ENCODE data around the gene TACC3. TPM values are rescaled to one million over a fixed set of nuclear protein-coding genes. Genes with fewer than 3 reads are reported as not detected.

Gene TACC3
- total RNA-seq, 4 donors from 2014 or later = 8.6 to 15.0 (median 11.9) TPM

DNA sequence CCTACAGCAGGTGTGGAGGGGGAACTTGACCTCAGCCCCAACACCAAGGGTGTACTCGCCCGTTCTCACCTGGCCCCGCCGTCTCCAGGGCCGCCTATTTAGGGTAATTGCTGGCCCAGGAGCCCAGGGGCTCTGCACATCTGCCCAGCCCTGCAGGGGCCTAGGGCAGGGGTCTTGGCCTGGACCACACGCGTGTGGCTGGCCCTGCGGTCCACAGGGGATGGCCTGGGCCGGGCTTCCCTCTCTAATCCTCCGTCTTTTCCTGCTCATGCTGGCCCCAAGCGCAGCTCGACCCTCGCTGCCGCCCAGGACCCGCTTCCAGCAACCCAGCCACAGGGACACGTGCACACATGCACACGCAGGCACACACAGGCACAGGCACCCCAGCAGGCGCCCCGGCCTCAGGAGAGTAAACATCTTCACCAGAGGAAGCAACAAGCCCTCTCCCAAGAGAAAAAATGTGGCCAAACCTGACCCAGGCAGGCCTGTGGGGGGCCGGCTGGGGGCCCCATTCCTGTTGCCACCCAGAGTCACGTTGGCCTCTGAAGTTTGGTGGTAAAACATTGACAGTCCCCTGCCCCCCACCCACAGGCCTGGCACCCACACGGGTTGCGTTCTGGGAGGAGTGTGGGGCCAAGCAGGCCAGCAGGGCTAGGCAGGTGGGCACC, 47.2 kb downstream of the TACC3 start:
- Histone ChIP-seq H3K9me3 (no peaks in the 10 kb centered on the region), H3K4me3 (no peak overlapping the region), H3K27me3 (peaks cover 0 to 91% of the 10 kb centered on the region in 2 donors), H3K27ac (no peak overlapping the region), H3K36me3 (no peaks in the 10 kb centered on the region), H3K4me1 (peaks cover 0 to 26% (median 15%) of the 10 kb centered on the region in 4 donors)
- WGBS, 2 donors = 65 to 71% methylated on average over 19 to 20 of the region's 23 CpGs
- DNase-seq (ENCODE audit: low spot score in 2 of 2) = no peak
- no peak for TF ChIP-seq EP300 (IDR thresholded peaks at IDR 0.05)
- TF ChIP-seq, protein P1, sequence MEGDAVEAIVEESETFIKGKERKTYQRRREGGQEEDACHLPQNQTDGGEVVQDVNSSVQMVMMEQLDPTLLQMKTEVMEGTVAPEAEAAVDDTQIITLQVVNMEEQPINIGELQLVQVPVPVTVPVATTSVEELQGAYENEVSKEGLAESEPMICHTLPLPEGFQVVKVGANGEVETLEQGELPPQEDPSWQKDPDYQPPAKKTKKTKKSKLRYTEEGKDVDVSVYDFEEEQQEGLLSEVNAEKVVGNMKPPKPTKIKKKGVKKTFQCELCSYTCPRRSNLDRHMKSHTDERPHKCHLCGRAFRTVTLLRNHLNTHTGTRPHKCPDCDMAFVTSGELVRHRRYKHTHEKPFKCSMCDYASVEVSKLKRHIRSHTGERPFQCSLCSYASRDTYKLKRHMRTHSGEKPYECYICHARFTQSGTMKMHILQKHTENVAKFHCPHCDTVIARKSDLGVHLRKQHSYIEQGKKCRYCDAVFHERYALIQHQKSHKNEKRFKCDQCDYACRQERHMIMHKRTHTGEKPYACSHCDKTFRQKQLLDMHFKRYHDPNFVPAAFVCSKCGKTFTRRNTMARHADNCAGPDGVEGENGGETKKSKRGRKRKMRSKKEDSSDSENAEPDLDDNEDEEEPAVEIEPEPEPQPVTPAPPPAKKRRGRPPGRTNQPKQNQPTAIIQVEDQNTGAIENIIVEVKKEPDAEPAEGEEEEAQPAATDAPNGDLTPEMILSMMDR (IDR thresholded peaks at IDR 0.05) = no peak
- no peak for TF ChIP-seq POLR2A (IDR thresholded peaks at IDR 0.05)

DNA sequence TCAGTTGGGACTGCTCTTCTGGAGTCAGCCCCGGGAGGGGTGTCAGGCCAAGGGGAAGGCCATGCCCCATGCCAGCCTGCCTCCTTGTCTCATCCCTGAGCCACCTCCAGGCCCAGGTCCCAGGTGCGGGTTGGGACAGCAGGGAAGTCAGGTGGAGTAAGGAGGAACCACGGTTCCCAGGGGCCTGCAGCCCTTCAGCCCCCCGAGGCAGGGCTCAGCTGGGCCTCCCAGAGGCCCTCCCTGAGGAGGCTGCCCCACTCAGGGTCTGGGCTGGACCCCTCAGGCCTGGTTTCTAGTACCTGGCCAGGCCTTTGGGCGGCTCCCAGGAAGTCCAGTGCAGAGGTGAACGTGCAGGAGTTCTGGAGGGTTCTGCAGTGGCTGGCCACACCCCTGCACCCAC, 48.4 kb downstream of the TACC3 start:
- H3K27me3 ChIP-seq = peaks cover 0 to 87% of the 10 kb centered on the region in 2 donors
- no peaks in the 10 kb centered on the region for H3K9me3 ChIP-seq
- TF ChIP-seq, protein P1 (IDR thresholded peaks at IDR 0.05) = no peak
- TF ChIP-seq EP300 (IDR thresholded peaks at IDR 0.05) (no peak), POLR2A (IDR thresholded peaks at IDR 0.05) (no peak)
- H3K4me3 ChIP-seq = no peak overlapping the region
- DNase-seq (ENCODE audit: low spot score in 2 of 2) = no peak
- H3K36me3 ChIP-seq = no peaks in the 10 kb centered on the region
- WGBS, 2 donors = 58 to 100% methylated on average over 1 to 4 of the region's 6 CpGs
- peaks cover 0 to 17% (median 9%) of the 10 kb centered on the region in 4 donors for H3K4me1 ChIP-seq
- no peak overlapping the region for H3K27ac ChIP-seq

DNA sequence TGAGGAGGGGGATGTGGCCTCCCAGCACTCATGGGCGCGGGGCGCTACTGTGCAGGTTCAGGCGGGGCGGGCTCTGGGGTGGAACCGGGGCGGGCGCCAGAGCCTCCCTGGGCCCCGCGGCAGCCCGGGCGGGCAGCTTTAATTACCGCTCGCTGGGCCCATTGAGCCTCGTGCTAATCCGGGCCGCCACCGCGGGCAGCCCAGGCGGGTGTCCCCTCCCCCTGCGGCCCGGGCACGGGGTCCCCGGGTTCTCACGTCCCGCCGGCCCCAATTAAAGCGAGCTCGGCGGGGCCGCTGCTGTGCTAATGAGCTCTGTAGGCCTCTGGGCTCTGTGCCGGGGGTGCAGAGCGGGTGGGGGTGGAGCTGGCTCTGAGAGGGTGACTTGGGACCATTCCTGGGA, 48.9 kb downstream of the TACC3 start:
- peaks cover 0 to 17% (median 9%) of the 10 kb centered on the region in 4 donors for H3K4me1 ChIP-seq
- H3K9me3 ChIP-seq = no peaks in the 10 kb centered on the region
- no peak for TF ChIP-seq POLR2A (IDR thresholded peaks at IDR 0.05)
- TF ChIP-seq, protein P1 (IDR thresholded peaks at IDR 0.05) = no peak
- TF ChIP-seq EP300 (IDR thresholded peaks at IDR 0.05) = no peak
- WGBS, 2 donors = 57 to 58% methylated on average over 7 to 27 of the region's 33 CpGs
- H3K36me3 ChIP-seq = no peaks in the 10 kb centered on the region
- H3K27ac ChIP-seq = no peak overlapping the region
- H3K4me3 ChIP-seq = no peak overlapping the region
- no peak for DNase-seq (ENCODE audit: low spot score in 2 of 2)
- peaks cover 0 to 85% of the 10 kb centered on the region in 2 donors for H3K27me3 ChIP-seq

DNA sequence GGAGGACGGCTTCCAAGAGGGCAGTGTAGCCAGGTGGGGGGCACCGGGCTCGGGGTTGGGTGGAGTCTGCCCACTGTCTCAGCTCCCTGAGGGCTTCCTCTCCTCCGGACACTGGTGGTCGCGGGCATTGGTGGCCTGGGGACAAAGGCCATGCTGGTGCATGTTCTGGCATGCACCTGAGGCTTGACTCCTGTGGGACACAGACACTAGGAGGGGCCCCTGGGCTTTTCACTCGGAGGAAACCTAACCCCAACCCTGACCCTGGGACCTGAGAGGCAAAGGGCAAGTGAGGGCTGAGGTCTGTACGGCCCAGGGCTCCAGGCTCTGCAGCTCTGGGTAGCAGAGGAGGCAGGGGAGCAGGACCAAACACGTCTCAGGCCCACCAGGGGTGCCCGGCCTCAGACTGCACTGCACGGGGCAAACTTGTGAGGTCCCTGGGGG, 49.5 kb downstream of the TACC3 start:
- WGBS, 2 donors = 75 to 80% methylated on average over 8 to 10 of the region's 11 CpGs

More for the DNA sequence above, 49.5 kb downstream of the TACC3 start:
- no peak overlapping the region for H3K4me3 ChIP-seq
- DNase-seq (ENCODE audit: low spot score in 2 of 2) = no peak
- H3K27ac ChIP-seq = no peak overlapping the region
- TF ChIP-seq, protein P1 (IDR thresholded peaks at IDR 0.05) = no peak
- TF ChIP-seq EP300 (IDR thresholded peaks at IDR 0.05) (no peak), POLR2A (IDR thresholded peaks at IDR 0.05) (no peak)
- H3K36me3 ChIP-seq = no peaks in the 10 kb centered on the region
- H3K27me3 ChIP-seq = peaks cover 0 to 81% of the 10 kb centered on the region in 2 donors
- peaks cover 0 to 17% (median 9%) of the 10 kb centered on the region in 4 donors for H3K4me1 ChIP-seq
- no peaks in the 10 kb centered on the region for H3K9me3 ChIP-seq
